Breast epithelium (tissue), 3 donors: ENCODE measurements around the gene GPATCH8.
"Not testable (repeated sequence)": the region's sequence is repeated elsewhere in the genome, so short reads cannot be mapped to it uniquely, and the experiment has no call there.

Experiments used
- POLR2A ChIP-seq: fragments of 450-650 bp; IDR thresholded peaks from one replicate; pipeline ENCODE4 v1.6.1; 2016; ENCODE audit warnings: antibody characterized with exemption, mild to moderate bottlenecking, moderate library complexity
- POLR2AphosphoS5 ChIP-seq, 3 donors: sonication (generic); formaldehyde crosslinking; IDR thresholded peaks; one replicate each; pipeline ENCODE4 v1.6.1; 2017; ENCODE audit warnings: antibody characterized with exemption in 3 of 3
- TF ChIP-seq, protein P1 (sequence below), 3 donors: fragments of 450-650 bp; IDR thresholded peaks; one replicate each; pipeline ENCODE4 v1.5.1; 2016 to 2017; ENCODE audit warnings: antibody characterized with exemption in 3 of 3, mild to moderate bottlenecking in 3 of 3, moderate library complexity in 3 of 3

- TF ChIP-seq, protein P1, sequence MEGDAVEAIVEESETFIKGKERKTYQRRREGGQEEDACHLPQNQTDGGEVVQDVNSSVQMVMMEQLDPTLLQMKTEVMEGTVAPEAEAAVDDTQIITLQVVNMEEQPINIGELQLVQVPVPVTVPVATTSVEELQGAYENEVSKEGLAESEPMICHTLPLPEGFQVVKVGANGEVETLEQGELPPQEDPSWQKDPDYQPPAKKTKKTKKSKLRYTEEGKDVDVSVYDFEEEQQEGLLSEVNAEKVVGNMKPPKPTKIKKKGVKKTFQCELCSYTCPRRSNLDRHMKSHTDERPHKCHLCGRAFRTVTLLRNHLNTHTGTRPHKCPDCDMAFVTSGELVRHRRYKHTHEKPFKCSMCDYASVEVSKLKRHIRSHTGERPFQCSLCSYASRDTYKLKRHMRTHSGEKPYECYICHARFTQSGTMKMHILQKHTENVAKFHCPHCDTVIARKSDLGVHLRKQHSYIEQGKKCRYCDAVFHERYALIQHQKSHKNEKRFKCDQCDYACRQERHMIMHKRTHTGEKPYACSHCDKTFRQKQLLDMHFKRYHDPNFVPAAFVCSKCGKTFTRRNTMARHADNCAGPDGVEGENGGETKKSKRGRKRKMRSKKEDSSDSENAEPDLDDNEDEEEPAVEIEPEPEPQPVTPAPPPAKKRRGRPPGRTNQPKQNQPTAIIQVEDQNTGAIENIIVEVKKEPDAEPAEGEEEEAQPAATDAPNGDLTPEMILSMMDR (IDR thresholded peaks at IDR 0.05) = not testable (repeated sequence)
- TF ChIP-seq POLR2A; POLR2AphosphoS5 (IDR thresholded peaks at IDR 0.05): not testable (repeated sequence)
Observed at GRCh38 chr17:44365051-44365450, 138.2 kb downstream of the GPATCH8 start.
